HG03045 (cell line): ENCODE data around the gene KCNIP4.

Experiments used
- ATAC-seq: cut with Tn5 transposase; IDR thresholded peaks from one replicate; pipeline ENCODE4 v1.9.1; 2021; ENCODE audit warnings: mild to moderate bottlenecking, moderate library complexity; ENCODE audit not compliant: unreplicated experiment

Gene KCNIP4

GRCh38 chr4:21490682-21491081 is 457.9 kb downstream of the KCNIP4 start:
- ATAC-seq: no peak

- ATAC-seq: no peak
Observed at GRCh38 chr4:21476757-21477156, 471.8 kb downstream of the KCNIP4 start.

GRCh38 chr4:21474195-21474594 is 474.4 kb downstream of the KCNIP4 start:
- no peak for ATAC-seq

- ATAC-seq: no peak
Observed at GRCh38 chr4:21470535-21470934, 478.0 kb downstream of the KCNIP4 start.

- ATAC-seq: no peak
Observed at GRCh38 chr4:21469438-21470300, 478.9 kb downstream of the KCNIP4 start.

- no peak for ATAC-seq
Observed at GRCh38 chr4:21467551-21467950, 481.0 kb downstream of the KCNIP4 start.

GRCh38 chr4:21457086-21457840 is 491.3 kb downstream of the KCNIP4 start:
- no peak for ATAC-seq

GRCh38 chr4:21454831-21455230 is 493.7 kb downstream of the KCNIP4 start:
- ATAC-seq: no peak

GRCh38 chr4:21454201-21454600 is 494.4 kb downstream of the KCNIP4 start:
- ATAC-seq: no peak

GRCh38 chr4:21452931-21453330 is 495.6 kb downstream of the KCNIP4 start:
- ATAC-seq: no peak

GRCh38 chr4:21451032-21451431 is 497.5 kb downstream of the KCNIP4 start:
- no peak for ATAC-seq

- no peak for ATAC-seq
Observed at GRCh38 chr4:21450331-21450730, 498.2 kb downstream of the KCNIP4 start.

- no peak for ATAC-seq
Observed at GRCh38 chr4:21447301-21448054, 501.1 kb downstream of the KCNIP4 start.

- ATAC-seq: no peak
Observed at GRCh38 chr4:21420166-21420565, 528.4 kb downstream of the KCNIP4 start.

GRCh38 chr4:21415728-21416127 is 532.8 kb downstream of the KCNIP4 start:
- no peak for ATAC-seq

- ATAC-seq: no peak
Observed at GRCh38 chr4:21413807-21414370, 534.7 kb downstream of the KCNIP4 start.

- no peak for ATAC-seq
Observed at GRCh38 chr4:21411086-21411485, 537.5 kb downstream of the KCNIP4 start.

GRCh38 chr4:21410372-21410771 is 538.2 kb downstream of the KCNIP4 start:
- ATAC-seq: no peak

- no peak for ATAC-seq
Observed at GRCh38 chr4:21387683-21388082, 560.9 kb downstream of the KCNIP4 start.

GRCh38 chr4:21386166-21386780 is 562.3 kb downstream of the KCNIP4 start:
- no peak for ATAC-seq

GRCh38 chr4:21385706-21386105 is 562.9 kb downstream of the KCNIP4 start:
- no peak for ATAC-seq
